LNCAP (cell line): Measurements from ENCODE around the gene BACH2.

Experiments
- TF ChIP-seq, protein P1 (sequence below): fragments of 450-650 bp; IDR thresholded peaks from 2 replicates; pipeline ENCODE4 v1.5.1; 2017; ENCODE audit warnings: mild to moderate bottlenecking

BACH2 gene

GRCh38 chr6:90169374-90169773 lies 127.3 kb downstream of the BACH2 start:
- TF ChIP-seq, protein P1, sequence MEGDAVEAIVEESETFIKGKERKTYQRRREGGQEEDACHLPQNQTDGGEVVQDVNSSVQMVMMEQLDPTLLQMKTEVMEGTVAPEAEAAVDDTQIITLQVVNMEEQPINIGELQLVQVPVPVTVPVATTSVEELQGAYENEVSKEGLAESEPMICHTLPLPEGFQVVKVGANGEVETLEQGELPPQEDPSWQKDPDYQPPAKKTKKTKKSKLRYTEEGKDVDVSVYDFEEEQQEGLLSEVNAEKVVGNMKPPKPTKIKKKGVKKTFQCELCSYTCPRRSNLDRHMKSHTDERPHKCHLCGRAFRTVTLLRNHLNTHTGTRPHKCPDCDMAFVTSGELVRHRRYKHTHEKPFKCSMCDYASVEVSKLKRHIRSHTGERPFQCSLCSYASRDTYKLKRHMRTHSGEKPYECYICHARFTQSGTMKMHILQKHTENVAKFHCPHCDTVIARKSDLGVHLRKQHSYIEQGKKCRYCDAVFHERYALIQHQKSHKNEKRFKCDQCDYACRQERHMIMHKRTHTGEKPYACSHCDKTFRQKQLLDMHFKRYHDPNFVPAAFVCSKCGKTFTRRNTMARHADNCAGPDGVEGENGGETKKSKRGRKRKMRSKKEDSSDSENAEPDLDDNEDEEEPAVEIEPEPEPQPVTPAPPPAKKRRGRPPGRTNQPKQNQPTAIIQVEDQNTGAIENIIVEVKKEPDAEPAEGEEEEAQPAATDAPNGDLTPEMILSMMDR: no peak

DNA sequence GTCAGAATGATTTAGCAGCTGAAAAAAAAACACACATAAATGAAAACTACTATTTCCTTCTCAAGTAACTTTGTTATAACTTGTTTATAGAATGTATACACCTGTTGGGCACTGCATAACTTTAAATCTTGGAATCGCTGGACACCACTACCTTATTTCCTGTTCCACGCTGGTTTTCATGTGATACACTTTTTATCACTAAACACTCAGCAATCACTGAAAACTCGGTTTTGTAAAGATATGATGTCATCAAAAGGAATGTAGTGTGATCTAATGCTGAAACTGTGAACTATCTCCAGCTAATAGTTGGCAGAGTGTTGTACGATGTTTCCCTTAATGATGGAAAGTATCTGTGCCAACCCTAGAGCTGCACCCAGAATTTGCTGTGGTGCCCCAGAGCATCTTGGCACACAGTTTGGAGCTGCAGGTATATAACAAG lies 127.9 kb downstream of the BACH2 start:
- TF ChIP-seq, protein P1: no peak

DNA sequence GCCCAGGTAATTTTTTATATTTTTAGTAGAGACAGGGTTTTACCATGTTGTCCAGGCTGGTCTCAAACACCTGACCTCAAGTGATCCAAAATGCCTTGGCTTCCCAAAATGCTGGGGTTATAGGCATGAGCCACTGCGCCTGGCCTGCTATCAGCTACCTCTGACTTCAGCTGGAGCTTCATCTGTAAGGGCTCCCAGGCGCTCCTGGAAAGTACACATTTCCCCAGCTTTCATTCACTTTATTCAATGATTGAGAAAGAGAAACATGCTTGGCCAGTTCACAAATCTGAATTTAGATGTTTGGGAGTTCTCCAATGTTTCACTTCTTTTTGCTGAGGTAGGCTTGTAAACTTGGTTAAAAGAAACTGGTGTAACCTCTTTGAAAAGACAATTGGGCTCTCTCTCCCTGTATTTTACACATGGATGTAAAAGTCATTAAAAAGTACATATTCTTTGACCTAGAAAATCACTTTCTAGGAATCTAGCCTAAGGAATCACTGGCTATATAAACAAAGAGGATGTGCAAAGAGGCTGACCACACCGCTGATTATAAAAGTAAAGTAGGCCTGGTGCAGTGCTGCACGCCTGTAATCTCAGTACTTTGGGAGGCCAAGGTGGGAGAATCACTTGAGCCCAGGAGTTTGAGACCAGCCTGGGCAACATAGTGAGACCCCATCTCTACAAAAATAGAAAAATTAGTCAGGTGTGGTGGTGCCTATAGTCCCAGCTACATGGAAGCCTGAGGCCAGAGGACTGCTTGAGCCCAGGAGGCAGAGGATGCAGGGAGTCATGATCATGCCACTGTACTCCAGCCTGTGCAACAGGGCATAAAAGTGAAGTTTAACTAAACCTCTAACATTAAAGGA lies 128.9 kb downstream of the BACH2 start:
- TF ChIP-seq, protein P1: no peak

GRCh38 chr6:90162648-90163387 lies 133.8 kb downstream of the BACH2 start:
- TF ChIP-seq, protein P1: no peak

DNA sequence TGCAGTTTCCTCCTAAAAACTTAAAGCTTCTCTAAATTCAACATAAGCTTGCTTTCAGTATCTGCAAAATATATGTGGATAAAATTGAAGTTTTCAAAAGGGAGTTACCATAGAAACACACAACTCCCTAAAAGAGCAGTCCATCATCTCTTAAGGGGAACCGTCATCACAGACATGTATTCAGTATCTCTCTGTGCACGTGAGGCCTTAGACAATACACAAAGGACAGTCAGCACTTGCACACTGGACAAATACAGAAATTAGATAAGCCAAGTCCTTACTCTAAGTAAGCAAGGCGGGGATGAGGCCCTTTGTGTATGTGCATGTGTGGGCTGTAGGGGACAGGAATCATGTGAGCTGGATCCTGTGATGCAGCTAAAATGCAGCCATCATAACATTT lies 136.6 kb downstream of the BACH2 start:
- TF ChIP-seq, protein P1: no peak

- TF ChIP-seq, protein P1: no peak
Measured at GRCh38 chr6:90159452-90159851, 137.2 kb downstream of the BACH2 start.

GRCh38 chr6:90158936-90159335 lies 137.7 kb downstream of the BACH2 start:
- TF ChIP-seq, protein P1: no peak
